Fibroblast of the conjunctiva (primary cell): ENCODE data around the gene PCDH10.

Source experiments
- DNase-seq: peaks from one replicate; pipeline ENCODE4 v3.0.0-alpha.2; 2010; ENCODE audit warnings: low read depth

Gene PCDH10, protein sequence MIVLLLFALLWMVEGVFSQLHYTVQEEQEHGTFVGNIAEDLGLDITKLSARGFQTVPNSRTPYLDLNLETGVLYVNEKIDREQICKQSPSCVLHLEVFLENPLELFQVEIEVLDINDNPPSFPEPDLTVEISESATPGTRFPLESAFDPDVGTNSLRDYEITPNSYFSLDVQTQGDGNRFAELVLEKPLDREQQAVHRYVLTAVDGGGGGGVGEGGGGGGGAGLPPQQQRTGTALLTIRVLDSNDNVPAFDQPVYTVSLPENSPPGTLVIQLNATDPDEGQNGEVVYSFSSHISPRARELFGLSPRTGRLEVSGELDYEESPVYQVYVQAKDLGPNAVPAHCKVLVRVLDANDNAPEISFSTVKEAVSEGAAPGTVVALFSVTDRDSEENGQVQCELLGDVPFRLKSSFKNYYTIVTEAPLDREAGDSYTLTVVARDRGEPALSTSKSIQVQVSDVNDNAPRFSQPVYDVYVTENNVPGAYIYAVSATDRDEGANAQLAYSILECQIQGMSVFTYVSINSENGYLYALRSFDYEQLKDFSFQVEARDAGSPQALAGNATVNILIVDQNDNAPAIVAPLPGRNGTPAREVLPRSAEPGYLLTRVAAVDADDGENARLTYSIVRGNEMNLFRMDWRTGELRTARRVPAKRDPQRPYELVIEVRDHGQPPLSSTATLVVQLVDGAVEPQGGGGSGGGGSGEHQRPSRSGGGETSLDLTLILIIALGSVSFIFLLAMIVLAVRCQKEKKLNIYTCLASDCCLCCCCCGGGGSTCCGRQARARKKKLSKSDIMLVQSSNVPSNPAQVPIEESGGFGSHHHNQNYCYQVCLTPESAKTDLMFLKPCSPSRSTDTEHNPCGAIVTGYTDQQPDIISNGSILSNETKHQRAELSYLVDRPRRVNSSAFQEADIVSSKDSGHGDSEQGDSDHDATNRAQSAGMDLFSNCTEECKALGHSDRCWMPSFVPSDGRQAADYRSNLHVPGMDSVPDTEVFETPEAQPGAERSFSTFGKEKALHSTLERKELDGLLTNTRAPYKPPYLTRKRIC

DNA sequence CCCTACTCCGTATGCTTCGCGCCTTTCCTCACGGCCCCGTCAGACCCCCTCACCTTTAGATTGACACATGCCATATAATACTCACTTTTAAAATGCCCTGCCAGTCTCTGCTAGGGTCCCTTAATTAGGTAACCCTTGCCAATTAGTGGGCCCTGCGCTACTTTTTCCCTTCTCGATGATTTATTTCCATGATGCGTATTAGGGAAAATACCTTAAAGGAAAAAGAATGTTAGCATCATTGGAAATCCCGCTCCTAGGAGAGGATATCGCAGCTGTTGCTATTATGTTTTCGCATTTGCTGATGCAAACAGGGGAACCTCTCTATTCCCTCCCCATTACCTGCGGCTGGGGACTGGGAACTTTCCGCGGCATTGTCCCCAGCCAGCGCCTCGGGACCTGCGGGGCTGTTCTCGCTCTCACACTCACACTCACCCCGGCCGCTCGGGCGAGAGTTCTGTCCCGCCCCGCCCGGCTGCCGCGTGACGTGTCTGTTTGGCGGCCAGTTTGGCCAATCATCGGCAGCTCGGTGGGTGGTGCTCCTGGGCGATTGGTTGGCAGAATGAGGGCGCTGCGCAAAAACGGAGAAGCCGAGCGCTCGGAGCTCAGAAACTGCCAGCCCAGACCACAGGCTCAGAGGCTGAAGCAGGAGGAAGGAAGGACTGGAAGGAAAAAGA, at the start of gene PCDH10:
Gene PCDH10, plus strand, starts transcription at position 605 of the 674 bp plus-strand sequence. CDS start 847 bp downstream, outside the sequence.
- DNase-seq = peak; percentile 83

DNA sequence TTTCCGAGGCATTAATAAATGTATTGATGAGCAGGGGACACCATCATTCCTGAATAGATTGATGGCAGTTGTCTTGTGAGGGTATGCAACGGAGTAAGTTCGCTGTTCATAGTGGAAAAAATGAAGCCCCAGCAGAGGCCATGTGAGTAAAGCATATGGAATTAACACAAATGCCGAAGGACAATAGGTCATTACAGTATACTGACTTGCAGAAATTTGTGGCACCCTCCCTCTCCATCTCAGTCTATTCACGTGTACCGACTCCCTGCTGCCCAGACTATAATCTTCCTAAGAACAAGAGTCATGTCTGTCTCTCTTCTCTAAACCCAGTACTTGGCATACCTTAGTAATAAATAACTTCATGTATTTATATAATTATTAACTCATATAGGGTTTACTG, 47.1 kb upstream of the PCDH10 start:
- DNase-seq = no peak

GRCh38 chr4:133102612-133103409, 46.3 kb upstream of the PCDH10 start:
- DNase-seq = no peak

DNA sequence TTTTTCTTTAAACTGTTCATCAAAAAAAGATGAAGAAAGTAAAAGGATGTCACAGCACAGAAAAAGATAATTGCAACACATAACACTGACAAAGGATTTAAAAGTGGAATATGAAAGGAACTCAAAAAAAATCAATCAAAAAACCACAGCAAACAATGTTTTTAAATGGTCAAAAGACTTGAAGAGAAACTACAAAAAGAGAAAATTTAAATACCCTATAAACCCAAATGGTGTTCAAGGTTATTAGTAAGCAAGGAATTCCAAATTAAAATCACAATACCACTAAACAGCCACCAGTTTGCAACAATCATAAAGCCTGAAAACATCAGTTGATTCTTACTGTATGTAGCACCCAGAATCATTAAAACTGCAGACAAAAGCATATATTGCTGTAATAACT, 36.5 kb upstream of the PCDH10 start:
- DNase-seq = no peak

DNA sequence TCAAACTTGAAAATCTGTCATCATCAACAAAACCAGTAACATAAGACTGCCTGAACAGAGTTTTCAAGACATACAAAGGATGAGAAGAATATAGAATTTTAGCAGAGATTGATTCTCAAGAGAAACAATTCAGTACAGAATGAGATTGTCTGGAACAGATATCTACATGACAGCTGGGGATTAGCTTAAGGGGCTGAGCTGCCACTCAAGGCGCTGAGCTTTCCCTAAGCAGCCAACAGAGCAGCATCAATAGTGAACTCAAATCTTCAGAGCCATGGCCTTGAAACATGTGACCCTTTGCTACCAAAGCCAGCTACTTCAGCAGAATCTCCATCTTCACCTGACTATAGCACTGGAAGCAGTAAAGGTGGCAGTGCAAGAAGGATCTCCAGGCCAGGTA, 24.3 kb upstream of the PCDH10 start:
- no peak for DNase-seq

GRCh38 chr4:133127500-133127899, 21.6 kb upstream of the PCDH10 start:
- DNase-seq = no peak

DNA sequence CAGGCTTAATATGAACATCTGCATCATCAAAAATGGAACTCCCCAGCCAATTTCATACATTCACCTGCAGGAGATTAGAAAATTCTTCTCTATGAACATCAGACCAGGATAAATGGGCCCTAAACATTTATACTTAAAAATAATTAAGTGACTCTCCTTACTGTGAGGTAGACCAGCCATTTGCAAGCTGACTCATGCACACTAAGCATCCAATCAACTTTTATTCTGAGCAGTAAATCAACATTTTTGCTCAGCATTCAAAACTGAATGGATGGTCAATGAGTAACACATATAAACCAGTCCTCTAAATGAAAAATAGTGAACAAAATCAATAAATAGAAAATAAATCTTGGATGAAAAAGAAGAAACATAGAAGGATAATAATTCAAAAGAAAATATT, 19.9 kb upstream of the PCDH10 start:
- DNase-seq = no peak

DNA sequence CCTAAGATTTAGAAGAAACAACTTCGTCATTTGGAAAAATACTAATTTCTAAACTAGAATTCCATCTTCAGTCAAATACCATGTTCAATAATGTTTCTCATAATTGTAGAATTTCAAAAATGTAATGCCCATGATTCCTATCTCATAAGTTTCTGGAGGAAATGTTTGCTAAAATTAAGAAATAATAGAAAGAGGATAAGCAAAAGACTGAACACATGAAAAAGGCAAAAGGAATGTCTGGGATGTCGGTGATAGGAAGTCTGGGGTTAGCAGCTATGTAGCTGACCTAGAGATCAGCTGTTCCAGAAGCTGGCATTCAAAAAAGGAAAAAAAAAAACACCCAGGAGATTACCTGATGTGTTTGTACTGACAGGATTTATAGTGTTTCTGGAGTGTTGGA, 18.9 kb upstream of the PCDH10 start:
- DNase-seq = no peak

DNA sequence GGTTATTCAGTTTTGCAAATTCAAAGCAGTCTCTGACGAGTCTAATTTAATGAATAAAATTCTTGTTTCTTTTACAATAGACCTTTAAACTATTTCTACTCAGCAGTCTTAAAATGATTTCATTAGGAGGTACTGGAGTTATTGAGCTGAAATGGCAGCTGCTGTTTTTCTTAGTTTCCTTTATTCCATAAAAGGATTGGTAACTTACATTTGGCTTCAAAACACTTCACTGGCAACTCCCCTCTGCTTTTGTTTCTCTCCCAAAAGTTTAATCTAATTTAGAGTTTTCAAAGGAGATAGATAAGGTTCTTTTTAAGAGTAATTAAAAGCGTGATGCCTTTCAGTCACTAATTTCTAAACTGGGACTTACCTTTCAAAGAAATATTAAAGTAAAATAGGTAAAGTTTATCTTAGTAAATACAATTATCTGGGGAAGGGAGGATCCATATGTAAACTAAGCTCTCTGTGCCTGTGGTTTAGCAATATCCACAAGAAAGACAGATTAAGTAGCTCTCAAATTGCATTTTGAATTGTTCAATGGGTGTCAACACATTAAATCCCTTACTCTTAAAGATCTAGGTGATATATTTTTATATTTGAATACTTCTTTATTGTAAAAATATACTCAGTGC, 17.1 kb upstream of the PCDH10 start:
- no peak for DNase-seq

GRCh38 chr4:133136833-133137232, 12.3 kb upstream of the PCDH10 start:
- DNase-seq = no peak

GRCh38 chr4:133137571-133137970, 11.5 kb upstream of the PCDH10 start:
- no peak for DNase-seq

DNA sequence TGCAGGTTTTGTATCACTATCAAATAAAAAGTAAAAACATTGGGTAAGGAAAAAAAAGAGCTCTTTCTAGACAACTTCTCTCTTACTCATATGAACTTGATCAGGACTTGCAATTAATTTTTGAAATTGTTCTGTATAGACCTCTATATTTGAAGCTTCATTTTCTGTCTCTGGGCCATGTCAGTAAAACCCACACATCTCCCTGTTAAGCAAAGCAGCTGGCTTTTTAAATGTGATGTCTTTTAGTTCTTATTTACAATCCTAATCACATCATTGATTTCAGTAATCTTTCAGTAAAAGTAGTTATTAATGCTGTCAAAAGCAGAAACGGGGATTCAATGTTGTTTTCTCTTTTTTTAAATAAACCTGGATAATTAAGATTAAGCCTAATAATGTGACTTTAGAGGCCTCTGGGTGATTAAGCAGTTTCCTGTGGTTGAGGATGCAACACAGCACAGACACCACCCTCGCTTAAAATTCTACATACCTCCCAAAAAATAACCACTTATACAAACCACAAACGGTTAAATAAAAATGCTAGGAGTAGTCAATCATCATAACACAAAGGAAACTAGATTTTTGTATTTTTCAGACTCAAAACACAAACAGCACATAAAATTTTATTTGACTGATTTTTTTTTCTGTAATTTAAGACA, 5.2 kb upstream of the PCDH10 start:
- DNase-seq = no peak

GRCh38 chr4:133145241-133145640, 3.9 kb upstream of the PCDH10 start:
- DNase-seq = no peak

GRCh38 chr4:133145758-133146573, 3.1 kb upstream of the PCDH10 start:
- DNase-seq = no peak

DNA sequence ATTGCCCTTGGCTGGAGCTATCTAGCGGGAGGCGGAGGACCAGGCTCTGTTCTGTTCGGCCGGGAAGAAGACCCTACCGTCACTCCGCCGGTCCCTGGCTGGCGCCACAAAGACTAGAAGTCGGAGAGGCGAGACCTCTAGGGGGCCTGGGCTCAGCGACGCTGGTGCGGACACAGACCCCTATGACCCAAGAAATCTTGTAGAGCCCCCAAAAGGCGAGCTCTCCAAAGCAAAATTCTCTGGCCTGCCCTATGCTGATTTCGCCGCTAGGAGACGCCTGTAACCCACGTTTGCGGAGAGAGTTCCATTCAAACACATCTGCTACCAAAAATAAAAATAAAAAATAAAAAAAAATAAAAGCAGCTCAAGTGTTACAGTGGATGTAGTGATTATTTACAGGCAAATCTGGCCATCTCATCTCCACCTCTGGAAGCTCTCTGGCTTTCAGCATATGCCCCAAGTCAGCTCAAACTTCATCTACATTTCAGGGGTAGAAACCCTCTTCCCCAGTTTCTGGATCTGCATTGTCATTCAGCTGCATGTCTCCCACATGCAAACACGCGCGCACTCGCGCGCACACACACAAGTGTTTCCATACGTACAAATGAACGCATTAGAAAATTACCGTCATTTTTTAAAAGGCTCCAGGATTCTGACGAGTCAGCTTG, 2.4 kb upstream of the PCDH10 start:
- peak; percentile 27 for DNase-seq

DNA sequence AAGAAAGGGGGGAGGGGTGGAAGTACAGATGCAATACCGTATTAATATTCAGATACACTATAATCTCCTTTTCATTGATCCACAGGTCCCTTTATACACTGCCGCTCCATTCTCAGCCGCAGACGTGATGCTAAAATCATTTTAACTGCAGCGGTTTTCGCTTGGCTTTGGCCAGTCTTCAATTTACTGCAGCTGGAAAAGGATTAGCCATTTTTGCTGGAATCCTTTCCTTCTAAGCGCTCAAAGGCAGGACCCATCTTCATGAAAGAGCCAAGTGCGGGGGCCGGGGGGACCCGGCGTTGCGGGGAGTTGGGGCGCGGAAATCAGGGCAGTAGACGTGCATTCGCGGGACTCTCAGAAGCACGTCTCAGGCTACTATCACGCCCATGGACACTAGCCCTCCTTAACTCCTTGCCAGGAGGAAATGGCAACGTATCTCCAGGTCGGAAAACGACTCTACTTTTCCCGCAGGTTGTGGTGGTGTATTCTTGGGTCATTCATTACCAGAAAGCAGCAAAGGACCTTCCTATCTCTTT, 1.7 kb upstream of the PCDH10 start:
- DNase-seq = no peak

- DNase-seq = no peak
These were observed 989 bp upstream of the PCDH10 start for GRCh38 chr4:133147921-133148689.

GRCh38 chr4:133149364-133149695, 236 bp downstream of the PCDH10 start:
- DNase-seq = no peak
